Measurements from ENCODE around the gene SPRR1B.
"Not testable (repeated sequence)": the region's sequence is repeated elsewhere in the genome, so short reads cannot be mapped to it uniquely, and the experiment has no call there.

The SPRR1B gene

GRCh38 chr1:153040950-153041631, 10.1 kb downstream of the SPRR1B start, which contains the start of gene SPRR2D:
SPRR2D (minus strand) TSS chr1:153041120; CDS start chr1:153040346, 774 bp downstream.
- DNase-seq = no peak

GRCh38 chr1:153049211-153049610, 18.2 kb downstream of the SPRR1B start:
- no peak for DNase-seq

DNA sequence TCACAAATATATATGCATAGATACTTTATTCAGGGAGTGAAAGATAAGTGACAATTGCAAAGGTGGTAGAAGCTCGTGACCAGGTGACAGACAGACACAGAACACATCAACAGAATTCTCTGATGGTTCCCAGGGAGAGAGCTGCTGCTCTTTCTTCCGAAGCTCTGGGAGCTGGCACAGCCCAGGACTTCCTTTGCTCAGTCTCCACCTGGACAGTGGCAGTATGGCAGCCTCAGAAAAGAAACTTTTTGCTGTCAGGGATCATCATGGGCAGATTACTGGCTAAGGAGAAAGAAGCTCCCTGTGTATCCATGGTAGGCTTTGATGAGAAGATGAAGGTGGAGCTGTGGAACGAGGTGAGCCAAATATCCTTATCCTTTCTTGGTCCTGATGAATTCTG, 25.1 kb downstream of the SPRR1B start:
- DNase-seq = not testable (repeated sequence)

- no peak for DNase-seq
Measured at GRCh38 chr1:153057375-153057774, 26.4 kb downstream of the SPRR1B start, which contains the start of gene SPRR2A. SPRR2A (minus strand) TSS chr1:153057512; CDS start chr1:153056735, 777 bp downstream.

DNA sequence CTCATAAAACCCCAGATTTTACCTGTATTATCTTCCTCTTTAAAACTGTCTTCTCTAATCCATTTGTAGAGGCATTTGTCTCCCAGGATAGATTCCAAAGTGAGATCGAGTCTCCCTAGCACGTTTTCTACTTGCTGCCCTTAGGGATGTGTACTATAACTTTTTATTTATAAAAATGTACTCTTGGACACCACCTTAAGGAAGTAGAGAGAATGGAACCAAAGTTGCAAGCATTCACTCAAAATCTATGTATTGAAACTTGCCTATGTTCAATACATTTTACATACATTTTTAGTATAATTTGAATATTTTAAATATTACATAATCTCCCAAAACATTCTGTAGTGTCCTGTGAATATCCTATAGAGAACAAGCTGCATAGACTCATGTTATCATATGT, 27.2 kb downstream of the SPRR1B start:
- DNase-seq = no peak

GRCh38 chr1:153058826-153059784, 28.1 kb downstream of the SPRR1B start:
- DNase-seq = no peak

DNA sequence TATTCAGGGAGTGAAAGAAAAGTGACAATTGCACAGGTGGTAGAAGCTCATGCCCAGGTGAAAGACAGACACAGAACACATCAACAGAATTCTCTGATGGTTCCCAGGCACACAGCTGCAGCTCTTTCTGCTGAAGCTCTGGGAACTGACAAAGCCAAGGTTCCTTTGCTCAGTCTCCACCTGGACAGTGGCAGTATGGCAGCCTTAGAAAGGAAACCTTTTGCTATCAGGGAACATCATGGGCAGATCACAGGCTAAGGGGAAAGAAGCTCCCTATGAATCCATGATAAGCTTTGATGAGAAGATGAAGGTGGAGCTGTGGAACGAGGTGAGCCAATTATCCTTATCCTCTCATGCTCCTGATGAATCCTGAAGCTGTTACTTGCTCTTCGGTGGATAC, 39.2 kb downstream of the SPRR1B start:
- DNase-seq = no peak

DNA sequence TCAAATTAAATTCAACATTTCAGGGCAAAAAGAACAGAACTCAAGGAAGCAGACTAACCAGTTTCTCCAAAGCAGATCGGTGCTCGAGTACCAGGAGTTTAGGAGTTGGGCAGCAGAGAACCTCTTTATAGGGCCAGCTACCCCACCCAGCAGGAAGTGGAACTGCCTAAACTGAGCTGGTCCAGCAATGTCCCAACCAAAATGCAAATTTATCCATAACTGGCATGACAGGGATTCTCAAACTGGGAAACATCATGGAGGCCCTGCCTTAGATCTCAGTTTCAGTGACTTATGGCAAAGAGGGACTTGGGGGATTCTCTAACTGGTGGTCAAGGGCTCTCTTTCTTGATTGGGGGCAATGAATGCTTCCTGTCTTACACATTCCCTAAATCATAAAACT, 40.5 kb downstream of the SPRR1B start, which contains the start of gene SPRR2B:
TSS of gene SPRR2B (minus strand) at position 101 of the 400 bp plus-strand sequence. CDS start 772 bp downstream, outside the sequence.
- no peak for DNase-seq

DNA sequence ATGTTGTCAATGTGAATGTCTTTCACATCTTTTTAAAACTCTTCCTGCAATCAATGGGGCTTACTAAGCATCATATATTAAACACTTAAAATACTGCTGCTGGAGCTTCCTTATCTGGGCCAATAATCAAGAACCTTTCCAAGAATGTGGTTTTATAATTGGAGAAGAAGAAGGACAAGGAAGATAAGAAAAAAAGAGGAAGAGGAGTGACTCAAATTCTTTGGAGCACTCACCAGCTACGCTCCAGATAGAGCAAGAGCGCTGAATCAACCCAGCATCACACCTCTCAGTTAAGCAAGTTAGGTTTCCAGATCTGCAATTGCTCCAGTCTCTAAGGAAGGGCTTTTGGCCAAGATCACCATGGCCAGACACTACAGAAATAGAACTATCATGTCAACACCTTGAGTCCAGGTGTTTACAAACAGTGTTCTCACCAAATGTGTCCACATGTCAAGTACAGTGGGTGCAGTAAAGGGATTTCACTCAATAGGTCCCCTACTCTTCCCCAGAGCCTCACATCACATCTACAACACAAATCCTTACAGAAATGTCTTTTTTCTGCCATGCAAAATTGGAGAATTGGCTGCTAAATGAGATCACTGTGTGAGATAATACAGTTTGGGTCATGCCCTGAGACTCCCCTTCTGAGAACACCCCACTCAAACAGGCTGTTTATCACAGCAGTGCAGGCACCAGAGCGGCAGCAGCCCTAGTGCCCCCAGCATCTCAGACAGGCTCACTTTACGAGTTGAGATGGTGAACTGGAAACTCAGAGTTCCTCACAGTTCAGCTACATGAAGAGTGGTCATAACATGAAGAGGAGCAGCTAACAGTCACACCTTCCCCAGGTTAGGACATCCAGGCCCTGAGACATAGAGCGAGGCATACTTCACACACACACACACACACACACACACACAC, 42.1 kb downstream of the SPRR1B start:
- no peak for DNase-seq

GRCh38 chr1:153081736-153082135, 50.7 kb downstream of the SPRR1B start:
- no peak for DNase-seq
